SK-N-SH (cell line): ENCODE measurements around the gene PARP2.

ENCODE experiments used
- CHD2 ChIP-seq: fragments of 150-350 bp; IDR thresholded peaks from 2 replicates; pipeline ENCODE4 v1.6.1; 2018; ENCODE audit warnings: low read length; ENCODE audit not compliant: partially characterized antibody
- EP300 ChIP-seq, 2 experiments: IDR thresholded peaks; 2 replicates each; pipeline versions ENCODE4 v1.4.0 to v1.6.1; 2012; ENCODE audit warnings: borderline replicate concordance in 1 of 2, low read depth in 1 of 2, low read length in 1 of 2
- FOXM1 ChIP-seq: IDR thresholded peaks from 2 replicates; pipeline ENCODE4 v1.4.0; 2012; ENCODE audit warnings: low read depth, mild to moderate bottlenecking
- NFIC ChIP-seq: IDR thresholded peaks from 2 replicates; pipeline ENCODE4 v1.4.0; 2012; ENCODE audit warnings: borderline replicate concordance
- RAD21 ChIP-seq: IDR thresholded peaks from 2 replicates; pipeline ENCODE4 v1.6.1; 2012; ENCODE audit warnings: mild to moderate bottlenecking, low read length
- RCOR1 ChIP-seq: fragments of 150-350 bp; IDR thresholded peaks from 2 replicates; pipeline ENCODE4 v1.6.1; 2017; ENCODE audit warnings: antibody characterized with exemption, low read length
- RXRA ChIP-seq: IDR thresholded peaks from 2 replicates; pipeline ENCODE4 v1.4.0; 2012; ENCODE audit warnings: low read depth, mild to moderate bottlenecking, borderline replicate concordance
- TAF1 ChIP-seq: IDR thresholded peaks from 2 replicates; pipeline ENCODE4 v1.6.1; 2012; ENCODE audit warnings: low read depth, mild to moderate bottlenecking, low read length, moderate library complexity, borderline replicate concordance
- TCF12 ChIP-seq: IDR thresholded peaks from 2 replicates; pipeline ENCODE4 v1.4.0; 2012
- TEAD4 ChIP-seq: IDR thresholded peaks from 2 replicates; pipeline ENCODE4 v1.4.0; 2012; ENCODE audit warnings: mild to moderate bottlenecking, borderline replicate concordance; ENCODE audit not compliant: insufficient read depth
- YY1 ChIP-seq: IDR thresholded peaks from 2 replicates; pipeline ENCODE4 v1.4.0; 2012; ENCODE audit warnings: low read depth, mild to moderate bottlenecking
- TF ChIP-seq, protein P1 (sequence below): IDR thresholded peaks from 2 replicates; pipeline ENCODE4 v1.4.0; 2012; ENCODE audit warnings: low read depth, borderline replicate concordance
- TF ChIP-seq, protein P2 (sequence below): fragments of 200-600 bp; sonication (generic); IDR thresholded peaks from 2 replicates; pipeline ENCODE4 v1.6.1; 2017; ENCODE audit warnings: antibody characterized with exemption, mild to moderate bottlenecking, moderate library complexity
- TF ChIP-seq, protein P3 (sequence below): fragments of 150-350 bp; IDR thresholded peaks from 2 replicates; pipeline ENCODE4 v1.6.1; 2016; ENCODE audit warnings: mild to moderate bottlenecking, low read depth, low read length

DNA sequence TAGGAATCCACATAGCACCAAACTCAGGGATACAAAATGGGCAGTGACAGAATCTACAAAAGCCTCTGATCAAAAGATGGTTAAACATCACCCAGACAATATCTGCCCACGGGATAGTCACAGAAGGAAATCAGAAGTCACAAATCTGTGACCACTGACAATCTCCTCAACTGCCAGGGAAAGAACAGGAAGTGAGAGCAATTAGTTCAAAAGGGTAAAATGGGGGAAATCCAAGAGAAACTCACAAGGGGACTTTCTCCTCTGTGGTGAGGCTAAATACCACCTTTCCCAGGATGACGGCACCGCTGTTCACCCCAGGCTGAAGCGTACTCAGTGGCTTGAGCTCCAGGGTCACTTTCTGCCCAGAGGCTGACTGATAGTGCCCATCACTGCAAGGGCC, 48.4 kb upstream of the PARP2 start:
- TF ChIP-seq EP300 (IDR thresholded peaks at IDR 0.05; ENCODE audit: borderline replicate concordance in 1 of 2, low read depth in 1 of 2, low read length in 1 of 2) (no peak), RCOR1 (no peak), FOXM1 (no peak), RAD21 (no peak), CHD2 (no peak), NFIC (no peak), TCF12 (no peak), TAF1 (no peak), YY1 (no peak), TEAD4 (no peak), RXRA (no peak)
- TF ChIP-seq, protein P1, sequence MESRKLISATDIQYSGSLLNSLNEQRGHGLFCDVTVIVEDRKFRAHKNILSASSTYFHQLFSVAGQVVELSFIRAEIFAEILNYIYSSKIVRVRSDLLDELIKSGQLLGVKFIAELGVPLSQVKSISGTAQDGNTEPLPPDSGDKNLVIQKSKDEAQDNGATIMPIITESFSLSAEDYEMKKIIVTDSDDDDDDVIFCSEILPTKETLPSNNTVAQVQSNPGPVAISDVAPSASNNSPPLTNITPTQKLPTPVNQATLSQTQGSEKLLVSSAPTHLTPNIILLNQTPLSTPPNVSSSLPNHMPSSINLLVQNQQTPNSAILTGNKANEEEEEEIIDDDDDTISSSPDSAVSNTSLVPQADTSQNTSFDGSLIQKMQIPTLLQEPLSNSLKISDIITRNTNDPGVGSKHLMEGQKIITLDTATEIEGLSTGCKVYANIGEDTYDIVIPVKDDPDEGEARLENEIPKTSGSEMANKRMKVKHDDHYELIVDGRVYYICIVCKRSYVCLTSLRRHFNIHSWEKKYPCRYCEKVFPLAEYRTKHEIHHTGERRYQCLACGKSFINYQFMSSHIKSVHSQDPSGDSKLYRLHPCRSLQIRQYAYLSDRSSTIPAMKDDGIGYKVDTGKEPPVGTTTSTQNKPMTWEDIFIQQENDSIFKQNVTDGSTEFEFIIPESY: no peak
- TF ChIP-seq, protein P2, sequence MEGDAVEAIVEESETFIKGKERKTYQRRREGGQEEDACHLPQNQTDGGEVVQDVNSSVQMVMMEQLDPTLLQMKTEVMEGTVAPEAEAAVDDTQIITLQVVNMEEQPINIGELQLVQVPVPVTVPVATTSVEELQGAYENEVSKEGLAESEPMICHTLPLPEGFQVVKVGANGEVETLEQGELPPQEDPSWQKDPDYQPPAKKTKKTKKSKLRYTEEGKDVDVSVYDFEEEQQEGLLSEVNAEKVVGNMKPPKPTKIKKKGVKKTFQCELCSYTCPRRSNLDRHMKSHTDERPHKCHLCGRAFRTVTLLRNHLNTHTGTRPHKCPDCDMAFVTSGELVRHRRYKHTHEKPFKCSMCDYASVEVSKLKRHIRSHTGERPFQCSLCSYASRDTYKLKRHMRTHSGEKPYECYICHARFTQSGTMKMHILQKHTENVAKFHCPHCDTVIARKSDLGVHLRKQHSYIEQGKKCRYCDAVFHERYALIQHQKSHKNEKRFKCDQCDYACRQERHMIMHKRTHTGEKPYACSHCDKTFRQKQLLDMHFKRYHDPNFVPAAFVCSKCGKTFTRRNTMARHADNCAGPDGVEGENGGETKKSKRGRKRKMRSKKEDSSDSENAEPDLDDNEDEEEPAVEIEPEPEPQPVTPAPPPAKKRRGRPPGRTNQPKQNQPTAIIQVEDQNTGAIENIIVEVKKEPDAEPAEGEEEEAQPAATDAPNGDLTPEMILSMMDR: no peak
- TF ChIP-seq, protein P3, sequence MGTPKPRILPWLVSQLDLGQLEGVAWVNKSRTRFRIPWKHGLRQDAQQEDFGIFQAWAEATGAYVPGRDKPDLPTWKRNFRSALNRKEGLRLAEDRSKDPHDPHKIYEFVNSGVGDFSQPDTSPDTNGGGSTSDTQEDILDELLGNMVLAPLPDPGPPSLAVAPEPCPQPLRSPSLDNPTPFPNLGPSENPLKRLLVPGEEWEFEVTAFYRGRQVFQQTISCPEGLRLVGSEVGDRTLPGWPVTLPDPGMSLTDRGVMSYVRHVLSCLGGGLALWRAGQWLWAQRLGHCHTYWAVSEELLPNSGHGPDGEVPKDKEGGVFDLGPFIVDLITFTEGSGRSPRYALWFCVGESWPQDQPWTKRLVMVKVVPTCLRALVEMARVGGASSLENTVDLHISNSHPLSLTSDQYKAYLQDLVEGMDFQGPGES: no peak
